ENCODE data around the gene AFF1.

The AFF1 gene

DNA sequence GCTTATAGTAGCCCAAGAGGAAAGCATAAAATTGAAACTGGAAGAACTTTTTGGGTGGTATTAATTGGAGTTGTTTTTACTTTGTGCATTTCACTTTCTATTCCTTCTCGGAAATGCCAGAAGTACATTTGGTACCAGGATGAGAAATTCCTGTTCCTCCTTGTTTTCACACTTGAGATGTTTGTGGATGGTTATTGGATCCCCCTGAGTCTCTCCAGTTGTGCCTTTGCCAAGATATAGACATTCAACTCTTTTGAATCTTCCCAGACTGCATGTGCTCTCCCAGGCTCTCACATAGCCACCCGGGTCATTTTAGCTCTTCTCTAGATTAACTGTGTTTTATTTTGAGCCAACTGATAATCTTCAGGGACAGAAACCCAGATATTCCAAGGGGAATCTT, 120.5 kb downstream of the AFF1 start:
- Histone ChIP-seq H2AFZ (ENCODE audit: low read depth, low read length, severe bottlenecking) (no peak overlapping the region), H3K4me3 (ENCODE audit: insufficient read depth, low read length, poor library complexity, severe bottlenecking) (no peak overlapping the region), H3K4me2 (ENCODE audit: low read depth, low read length, poor library complexity, severe bottlenecking) (no peak overlapping the region), H3F3A (ENCODE audit: insufficient read depth) (no peaks in the 10 kb centered on the region), H3K27me3 (ENCODE audit: low read length) (no peaks in the 10 kb centered on the region), H4K20me1 (ENCODE audit: low read depth, low read length) (no peaks in the 10 kb centered on the region), H3K79me2 (ENCODE audit: insufficient read depth, low read length) (no peaks in the 10 kb centered on the region), H3K9me3 (ENCODE audit: insufficient read depth, low read length) (no peaks in the 10 kb centered on the region), H3K36me3 (ENCODE audit: low read length) (no peaks in the 10 kb centered on the region), H3K27ac (ENCODE audit: low read depth, low read length) (no peak overlapping the region), H3K9me2 (replicated peaks; ENCODE audit: insufficient read depth, low read length) (no peaks in the 10 kb centered on the region), H3K9ac (ENCODE audit: low read length) (no peak overlapping the region)
- TF ChIP-seq, protein P1, sequence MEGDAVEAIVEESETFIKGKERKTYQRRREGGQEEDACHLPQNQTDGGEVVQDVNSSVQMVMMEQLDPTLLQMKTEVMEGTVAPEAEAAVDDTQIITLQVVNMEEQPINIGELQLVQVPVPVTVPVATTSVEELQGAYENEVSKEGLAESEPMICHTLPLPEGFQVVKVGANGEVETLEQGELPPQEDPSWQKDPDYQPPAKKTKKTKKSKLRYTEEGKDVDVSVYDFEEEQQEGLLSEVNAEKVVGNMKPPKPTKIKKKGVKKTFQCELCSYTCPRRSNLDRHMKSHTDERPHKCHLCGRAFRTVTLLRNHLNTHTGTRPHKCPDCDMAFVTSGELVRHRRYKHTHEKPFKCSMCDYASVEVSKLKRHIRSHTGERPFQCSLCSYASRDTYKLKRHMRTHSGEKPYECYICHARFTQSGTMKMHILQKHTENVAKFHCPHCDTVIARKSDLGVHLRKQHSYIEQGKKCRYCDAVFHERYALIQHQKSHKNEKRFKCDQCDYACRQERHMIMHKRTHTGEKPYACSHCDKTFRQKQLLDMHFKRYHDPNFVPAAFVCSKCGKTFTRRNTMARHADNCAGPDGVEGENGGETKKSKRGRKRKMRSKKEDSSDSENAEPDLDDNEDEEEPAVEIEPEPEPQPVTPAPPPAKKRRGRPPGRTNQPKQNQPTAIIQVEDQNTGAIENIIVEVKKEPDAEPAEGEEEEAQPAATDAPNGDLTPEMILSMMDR (IDR thresholded peaks at IDR 0.05; ENCODE audit: insufficient read depth, low read length, poor library complexity, severe bottlenecking): no peak
- no peak for TF ChIP-seq EZH2phosphoT487 (conservative IDR thresholded peaks at IDR 0.05; ENCODE audit: low read length)

- H3K9me2 ChIP-seq (replicated peaks; ENCODE audit: insufficient read depth, low read length): no peaks in the 10 kb centered on the region
- H2AFZ ChIP-seq (ENCODE audit: low read depth, low read length, severe bottlenecking): no peak overlapping the region
- no peaks in the 10 kb centered on the region for H4K20me1 ChIP-seq (ENCODE audit: low read depth, low read length)
- no peak for TF ChIP-seq EZH2phosphoT487 (conservative IDR thresholded peaks at IDR 0.05; ENCODE audit: low read length)
- TF ChIP-seq, protein P1 (IDR thresholded peaks at IDR 0.05; ENCODE audit: insufficient read depth, low read length, poor library complexity, severe bottlenecking): no peak
- no peak overlapping the region for H3K9ac ChIP-seq (ENCODE audit: low read length)
- H3K36me3 ChIP-seq (ENCODE audit: low read length): no peaks in the 10 kb centered on the region
- H3K27ac ChIP-seq (ENCODE audit: low read depth, low read length): no peak overlapping the region
- no peak overlapping the region for H3K4me2 ChIP-seq (ENCODE audit: low read depth, low read length, poor library complexity, severe bottlenecking)
- H3K79me2 ChIP-seq (ENCODE audit: insufficient read depth, low read length): no peaks in the 10 kb centered on the region
- no peak overlapping the region for H3K4me3 ChIP-seq (ENCODE audit: insufficient read depth, low read length, poor library complexity, severe bottlenecking)
- no peaks in the 10 kb centered on the region for H3K27me3 ChIP-seq (ENCODE audit: low read length)
- H3K9me3 ChIP-seq (ENCODE audit: insufficient read depth, low read length): no peaks in the 10 kb centered on the region
- H3F3A ChIP-seq (ENCODE audit: insufficient read depth): no peaks in the 10 kb centered on the region
Measured at GRCh38 chr4:87056881-87057280, 122.1 kb downstream of the AFF1 start.

GRCh38 chr4:87057835-87058355, 123.1 kb downstream of the AFF1 start:
- no peak overlapping the region for H3K9ac ChIP-seq (ENCODE audit: low read length)
- H3K79me2 ChIP-seq (ENCODE audit: insufficient read depth, low read length): no peaks in the 10 kb centered on the region
- H4K20me1 ChIP-seq (ENCODE audit: low read depth, low read length): no peaks in the 10 kb centered on the region

More at GRCh38 chr4:87057835-87058355, 123.1 kb downstream of the AFF1 start:
- Histone ChIP-seq H3K9me3 (ENCODE audit: insufficient read depth, low read length) (no peaks in the 10 kb centered on the region), H3K4me3 (ENCODE audit: insufficient read depth, low read length, poor library complexity, severe bottlenecking) (no peak overlapping the region), H3K9me2 (replicated peaks; ENCODE audit: insufficient read depth, low read length) (no peaks in the 10 kb centered on the region), H3K36me3 (ENCODE audit: low read length) (no peaks in the 10 kb centered on the region), H2AFZ (ENCODE audit: low read depth, low read length, severe bottlenecking) (no peak overlapping the region), H3K27me3 (ENCODE audit: low read length) (no peaks in the 10 kb centered on the region), H3K4me2 (ENCODE audit: low read depth, low read length, poor library complexity, severe bottlenecking) (no peak overlapping the region), H3K27ac (ENCODE audit: low read depth, low read length) (no peak overlapping the region), H3F3A (ENCODE audit: insufficient read depth) (no peaks in the 10 kb centered on the region)
- TF ChIP-seq EZH2phosphoT487 (conservative IDR thresholded peaks at IDR 0.05; ENCODE audit: low read length): no peak
- TF ChIP-seq, protein P1 (IDR thresholded peaks at IDR 0.05; ENCODE audit: insufficient read depth, low read length, poor library complexity, severe bottlenecking): no peak
